Measurements from ENCODE around the gene WDFY2.

The WDFY2 gene

GRCh38 chr13:51723529-51723928, 139.3 kb downstream of the WDFY2 start:
- H3K4me3 ChIP-seq (ENCODE audit: low read depth, low read length) = no peak overlapping the region
- TF ChIP-seq, protein P1, sequence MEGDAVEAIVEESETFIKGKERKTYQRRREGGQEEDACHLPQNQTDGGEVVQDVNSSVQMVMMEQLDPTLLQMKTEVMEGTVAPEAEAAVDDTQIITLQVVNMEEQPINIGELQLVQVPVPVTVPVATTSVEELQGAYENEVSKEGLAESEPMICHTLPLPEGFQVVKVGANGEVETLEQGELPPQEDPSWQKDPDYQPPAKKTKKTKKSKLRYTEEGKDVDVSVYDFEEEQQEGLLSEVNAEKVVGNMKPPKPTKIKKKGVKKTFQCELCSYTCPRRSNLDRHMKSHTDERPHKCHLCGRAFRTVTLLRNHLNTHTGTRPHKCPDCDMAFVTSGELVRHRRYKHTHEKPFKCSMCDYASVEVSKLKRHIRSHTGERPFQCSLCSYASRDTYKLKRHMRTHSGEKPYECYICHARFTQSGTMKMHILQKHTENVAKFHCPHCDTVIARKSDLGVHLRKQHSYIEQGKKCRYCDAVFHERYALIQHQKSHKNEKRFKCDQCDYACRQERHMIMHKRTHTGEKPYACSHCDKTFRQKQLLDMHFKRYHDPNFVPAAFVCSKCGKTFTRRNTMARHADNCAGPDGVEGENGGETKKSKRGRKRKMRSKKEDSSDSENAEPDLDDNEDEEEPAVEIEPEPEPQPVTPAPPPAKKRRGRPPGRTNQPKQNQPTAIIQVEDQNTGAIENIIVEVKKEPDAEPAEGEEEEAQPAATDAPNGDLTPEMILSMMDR (IDR thresholded peaks at IDR 0.05; ENCODE audit: low read depth, low read length) = no peak

- no peak overlapping the region for H3K4me3 ChIP-seq (ENCODE audit: low read depth, low read length)
- TF ChIP-seq, protein P1 (IDR thresholded peaks at IDR 0.05; ENCODE audit: low read depth, low read length) = no peak
These were observed 140.5 kb downstream of the WDFY2 start for GRCh38 chr13:51724721-51725120.

DNA sequence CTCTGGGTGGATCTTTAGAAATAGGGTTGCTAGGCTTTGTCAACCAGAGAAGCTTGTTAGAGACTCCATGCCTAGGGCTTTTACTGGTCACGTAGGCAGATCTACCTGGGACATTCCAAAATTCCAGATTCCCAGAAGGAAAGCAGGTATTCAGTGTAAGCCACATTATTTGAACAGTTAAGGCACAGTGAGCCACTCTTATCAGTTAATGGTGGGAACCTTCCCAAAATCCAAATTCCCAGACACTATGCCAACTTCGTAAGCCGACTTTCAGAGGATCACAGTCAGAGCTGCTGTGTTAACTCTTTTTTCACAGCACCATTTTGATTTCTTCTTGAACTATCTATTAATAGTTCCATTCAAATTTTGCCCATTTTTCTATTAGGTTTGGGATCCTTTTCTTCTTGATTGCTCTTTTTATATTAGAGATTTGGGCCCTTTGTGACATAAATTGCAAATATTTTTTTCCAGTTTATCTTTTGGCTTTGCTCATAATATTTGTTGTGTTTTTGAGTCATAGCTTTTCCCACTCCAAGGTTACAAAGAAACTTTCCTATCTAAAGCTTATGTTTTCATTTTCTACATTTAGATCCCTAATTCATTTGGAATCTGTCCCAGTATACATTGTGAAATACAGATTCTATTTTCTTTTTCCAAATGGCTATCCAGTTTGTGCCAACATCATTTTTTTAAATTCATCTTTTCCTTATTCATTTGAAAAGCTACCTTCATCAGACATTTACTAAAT, 142.4 kb downstream of the WDFY2 start:
- TF ChIP-seq, protein P1 (IDR thresholded peaks at IDR 0.05; ENCODE audit: low read depth, low read length) = no peak

GRCh38 chr13:51727634-51728274, 143.5 kb downstream of the WDFY2 start:
- TF ChIP-seq, protein P1 (IDR thresholded peaks at IDR 0.05; ENCODE audit: low read depth, low read length) = no peak
- no peak overlapping the region for H3K4me3 ChIP-seq (ENCODE audit: low read depth, low read length)

More for the DNA sequence above, 142.4 kb downstream of the WDFY2 start:
- no peak overlapping the region for H3K4me3 ChIP-seq (ENCODE audit: low read depth, low read length)

DNA sequence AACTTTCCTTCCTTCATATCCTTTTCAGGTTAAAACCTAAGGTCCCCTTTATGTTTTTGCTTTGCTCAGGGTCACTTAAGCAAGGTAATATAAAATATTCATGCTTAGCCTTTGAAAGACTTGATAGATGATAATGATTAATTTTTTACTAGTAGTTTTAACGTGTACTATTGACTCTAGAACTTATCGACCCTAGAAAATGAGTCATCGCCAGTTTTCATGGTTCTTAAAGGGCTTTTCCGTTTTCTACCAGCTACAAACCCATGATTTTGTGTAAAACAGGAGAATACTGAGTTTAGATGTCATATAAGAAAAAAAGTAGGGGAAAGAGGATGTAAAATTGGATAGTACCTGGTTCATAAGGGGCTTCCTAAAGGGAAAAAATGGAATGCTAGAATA, 144.0 kb downstream of the WDFY2 start:
- H3K4me3 ChIP-seq (ENCODE audit: low read depth, low read length) = no peak overlapping the region

GRCh38 chr13:51728972-51729371, 144.7 kb downstream of the WDFY2 start:
- TF ChIP-seq, protein P1 (IDR thresholded peaks at IDR 0.05; ENCODE audit: low read depth, low read length) = no peak
- no peak overlapping the region for H3K4me3 ChIP-seq (ENCODE audit: low read depth, low read length)

More for the DNA sequence above, 144.0 kb downstream of the WDFY2 start:
- TF ChIP-seq, protein P1 (IDR thresholded peaks at IDR 0.05; ENCODE audit: low read depth, low read length) = no peak
